GM12878 (cell line): Measurements from ENCODE around the gene GPC5. TPM values are rescaled to one million over a fixed set of nuclear protein-coding genes. Genes with fewer than 3 reads are reported as not detected.

Experiments
- ATAC-seq: fragments of 200-7000 bp; cut with Tn5 transposase; 3 replicates; pipeline ENCODE4 v1.9.1; 2020; ENCODE audit warnings: mild to moderate bottlenecking, moderate library complexity
- BruUV-seq: library from RNA; stranded (reverse); fragments of 400-500 nt; replicated peaks from 2 replicates; lab custom pipeline; 2021; lab: Mats Ljungman, UMichigan
- CTCF ChIA-PET: fragments of 300-600 bp; sonication (Branson Sonifier 250); formaldehyde crosslinking; extraction: SDS; loops from one replicate; lab custom pipeline; 2021; ENCODE audit warnings: inconsistent platforms; lab: Yijun Ruan, JAX
- POLR2A ChIA-PET: fragments of 350-600 bp; formaldehyde crosslinking; extraction: SDS; loops from one replicate; lab custom pipeline; 2021; ENCODE audit warnings: inconsistent platforms; lab: Charles Lee
- RAD21 ChIA-PET: fragments of 300-600 bp; sonication (Branson Sonifier 250); formaldehyde crosslinking; loops from one replicate; lab custom pipeline; 2023; ENCODE audit warnings: antibody characterized with exemption; ENCODE audit not compliant: unreplicated experiment; lab: Charles Lee
- SMC1A ChIA-PET: fragments of 300-600 bp; sonication (Branson Sonifier 250); formaldehyde crosslinking; loops from one replicate; lab custom pipeline; 2023; ENCODE audit not compliant: unreplicated experiment, uncharacterized antibody; lab: Charles Lee
- DNase-seq: peaks from one replicate; pipeline ENCODE4 v3.0.0-alpha.2; 2011; ENCODE audit warnings: low read depth, low spot score
- FAIRE-seq: peaks from 3 replicates; lab custom pipeline; 2011; peaks lifted over from hg19 to GRCh38; lab: Jason Lieb, UNC
- H2AFZ ChIP-seq: 2 replicates; pipeline ENCODE4 v1.6.0; 2011; ENCODE audit warnings: low read depth, low read length, control low read depth; ENCODE audit not compliant: control insufficient read depth
- H3K27ac ChIP-seq: 2 replicates; pipeline ENCODE4 v1.5.1; 2011; ENCODE audit warnings: control low read depth; ENCODE audit not compliant: control insufficient read depth, insufficient read depth
- H3K27me3 ChIP-seq, 2 experiments: replicated peaks in 1 of 2; 2 replicates each; pipeline versions ENCODE4 v1.6.0 to v1.6.1; 2011; ENCODE audit warnings: low read length in 1 of 2; ENCODE audit not compliant: control insufficient read depth in 2 of 2, insufficient read depth in 2 of 2
- H3K36me3 ChIP-seq, 2 experiments: 2 replicates each; pipeline ENCODE4 v1.5.1; 2011; ENCODE audit warnings: low read length in 1 of 2; ENCODE audit not compliant: control insufficient read depth in 2 of 2, insufficient read depth in 2 of 2
- H3K4me1 ChIP-seq: 2 replicates; pipeline ENCODE4 v1.6.1; 2011; ENCODE audit warnings: mild to moderate bottlenecking, low read length, moderate library complexity, mixed read lengths; ENCODE audit not compliant: control insufficient read depth, insufficient read depth
- H3K4me2 ChIP-seq: 2 replicates; pipeline ENCODE4 v1.6.0; 2011; ENCODE audit warnings: control low read depth; ENCODE audit not compliant: control insufficient read depth, insufficient read depth
- H3K4me3 ChIP-seq: fragments of 200-600 bp; sonication (generic); 2 replicates; pipeline ENCODE4 v1.5.1; 2016
- H3K79me2 ChIP-seq: 2 replicates; pipeline ENCODE4 v1.6.0; 2011; ENCODE audit warnings: low read length; ENCODE audit not compliant: control insufficient read depth, insufficient read depth
- H3K9ac ChIP-seq: 2 replicates; pipeline ENCODE4 v1.8.0; 2011; ENCODE audit warnings: low read length, control low read depth, mixed read lengths; ENCODE audit not compliant: control insufficient read depth, insufficient read depth
- H3K9me3 ChIP-seq: replicated peaks from 3 replicates; pipeline ENCODE4 v1.5.1; 2011; ENCODE audit warnings: mild to moderate bottlenecking, low read length; ENCODE audit not compliant: control insufficient read depth, insufficient read depth
- H4K20me1 ChIP-seq: 2 replicates; pipeline ENCODE4 v1.6.0; 2011; ENCODE audit not compliant: control insufficient read depth, insufficient read depth
- CBX5 ChIP-seq: sonication (generic); IDR thresholded peaks from 2 replicates; pipeline ENCODE4 v1.6.1; 2016; ENCODE audit warnings: low read depth, moderate library complexity, mild to moderate bottlenecking, inconsistent platforms
- CHD4 ChIP-seq: fragments of 200-600 bp; sonication (generic); IDR thresholded peaks from 2 replicates; pipeline ENCODE4 v1.6.1; 2016; ENCODE audit warnings: mild to moderate bottlenecking
- DPF2 ChIP-seq: fragments of 450-650 bp; IDR thresholded peaks from 2 replicates; pipeline ENCODE4 v1.6.1; 2017; ENCODE audit warnings: mild to moderate bottlenecking
- FOXK2 ChIP-seq: fragments of 450-650 bp; IDR thresholded peaks from 2 replicates; pipeline ENCODE4 v1.6.1; 2017; ENCODE audit warnings: mild to moderate bottlenecking, moderate library complexity
- HDAC2 ChIP-seq: fragments of 200-600 bp; sonication (generic); IDR thresholded peaks from 2 replicates; pipeline ENCODE4 v1.6.1; 2017
- MEF2A ChIP-seq: IDR thresholded peaks from 2 replicates; pipeline ENCODE4 v1.6.1; 2011; ENCODE audit warnings: low read depth, mild to moderate bottlenecking, low read length, moderate library complexity; ENCODE audit not compliant: insufficient read depth
- NFYB ChIP-seq: IDR thresholded peaks from 2 replicates; pipeline ENCODE4 v1.6.1; 2011; ENCODE audit warnings: low read depth, mild to moderate bottlenecking, low read length, improper control_type of control experiment, moderate library complexity; ENCODE audit not compliant: insufficient read depth
- RAD51 ChIP-seq: fragments of 450-650 bp; IDR thresholded peaks from 2 replicates; pipeline ENCODE4 v1.6.1; 2016; ENCODE audit warnings: moderate library complexity, mild to moderate bottlenecking, inconsistent platforms
- SMARCA5 ChIP-seq: fragments of 450-650 bp; IDR thresholded peaks from 2 replicates; pipeline ENCODE4 v1.6.1; 2017; ENCODE audit warnings: mild to moderate bottlenecking
- YY1 ChIP-seq: IDR thresholded peaks from 2 replicates; pipeline ENCODE4 v1.6.1; 2011; ENCODE audit warnings: low read depth, mild to moderate bottlenecking, low read length
- ZBED1 ChIP-seq: IDR thresholded peaks from 2 replicates; pipeline ENCODE4 v1.6.1; 2016; ENCODE audit warnings: borderline replicate concordance
- WGBS: methylation state at CpG from one replicate; pipeline ENCODE4 v1.1.6; 2016; ENCODE audit warnings: low lambda C conversion rate; ENCODE audit not compliant: insufficient replicate concordance, insufficient coverage; ENCODE audit errors: missing lambda C conversion rate; 5-methylcytosine and 5-hydroxymethylcytosine counted together
- in situ Hi-C: fragments of 300-500 bp; cut with MboI; formaldehyde crosslinking; loops from 9 replicates; pipeline ENCODE4 v1.14.3; 2018; ENCODE audit warnings: mixed read lengths
- intact Hi-C: fragments of 100-400 bp; cut with micrococcal nuclease; formaldehyde crosslinking; loops from one replicate; pipeline ENCODE4 v1.14.2; 2022; ENCODE audit not compliant: unreplicated experiment
- polyA plus RNA-seq, 11 experiments: library from polyadenylated mRNA; depleted of rRNA in 4 of 11; unstranded in 6 of 11; stranded (reverse) in 5 of 11; fragments of >200 nt; fragmentation: Nextera tagmentation in 4 of 11; fragmentation: Illumina TruSeq in 1 of 11; extraction: Ambion mirVana in 4 of 11; extraction: Trizol in 1 of 11; gene quantifications; 1 replicate in 1 of 11; 2 replicates in 10 of 11; pipeline versions ENCODE4 v1.2.1 to v1.2.3, GENCODE V29; 2011 to 2016; ENCODE audit warnings: inconsistent platforms in 2 of 11, missing spikeins in 2 of 11, low read depth in 1 of 11
- total RNA-seq, 4 experiments: library from RNA; depleted of rRNA in 3 of 4; stranded (reverse); fragments of >200 nt in 3 of 4; fragmentation: Illumina TruSeq in 1 of 4; extraction: Trizol in 1 of 4; gene quantifications; 2 replicates each; pipeline versions ENCODE4 v1.2.1 to v1.2.3, GENCODE V29; 2013 to 2021
- TF ChIP-seq, protein P1 (sequence below), 3 experiments: IDR thresholded peaks in 2 of 3; conservative IDR thresholded peaks in 1 of 3; 2 replicates each; pipeline ENCODE4 v1.5.1; 2011; ENCODE audit warnings: low read depth in 3 of 3, low read length in 3 of 3, mild to moderate bottlenecking in 3 of 3, control low read depth in 2 of 3, moderate library complexity in 2 of 3, inconsistent platforms in 1 of 3, mixed read lengths in 1 of 3; ENCODE audit not compliant: control insufficient read depth in 2 of 3, insufficient read depth in 1 of 3; ENCODE audit errors: extremely low read depth in 1 of 3
- TF ChIP-seq, protein P2 (sequence below): fragments of 450-650 bp; IDR thresholded peaks from 2 replicates; pipeline ENCODE4 v1.6.1; 2017; ENCODE audit warnings: mild to moderate bottlenecking, low read depth, inconsistent platforms; ENCODE audit not compliant: poor library complexity, severe bottlenecking

Gene GPC5
- total and polyA plus RNA-seq, 10 of the 15 experiments (the other 5 are each of a cell fraction or from before 2014, with no cell fraction given), result 0.05 to 0.87 (median 0.44) TPM; not detected in 1

DNA sequence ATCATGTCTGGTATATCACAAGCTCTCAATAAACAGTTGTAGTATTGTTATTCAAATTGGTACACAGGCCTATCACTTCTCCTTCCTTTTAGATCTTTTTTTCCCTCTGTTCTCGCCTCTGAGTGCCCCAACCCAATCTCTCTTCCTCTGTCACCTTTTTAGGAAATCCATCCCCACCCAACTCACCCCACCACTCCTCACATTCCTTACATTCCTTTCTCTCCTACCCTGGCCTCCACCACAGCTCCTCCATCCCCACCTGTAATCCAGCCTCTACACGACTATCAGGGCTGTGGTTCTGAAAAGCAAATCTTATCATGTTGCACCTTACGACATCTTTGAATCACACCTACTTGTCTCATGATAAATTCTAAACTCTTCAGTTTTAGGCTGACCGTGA lies 1282.8 kb downstream of the GPC5 start:
- Histone ChIP-seq H3K4me3 (no peak overlapping the region), H4K20me1 (no peaks in the 10 kb centered on the region), H3K4me1 (no peaks in the 10 kb centered on the region), H3K79me2 (no peaks in the 10 kb centered on the region), H3K36me3 (no peaks in the 10 kb centered on the region), H3K4me2 (no peak overlapping the region), H3K9me3 (no peaks in the 10 kb centered on the region), H3K9ac (no peak overlapping the region), H3K27me3 (no peaks in the 10 kb centered on the region), H3K27ac (no peak overlapping the region), H2AFZ (no peak overlapping the region)
- DNase-seq (no peak), ATAC-seq (no peak), FAIRE-seq (no peak)
- RAD21 ChIA-PET, result no interaction called here
- WGBS, result 13% methylated on average over 4 of the region's 4 CpGs
- in situ Hi-C loops, result no loop called here
- POLR2A ChIA-PET, result no interaction called here
- no peak for TF ChIP-seq MEF2A
- TF ChIP-seq CHD4, result no peak
- no peak for TF ChIP-seq FOXK2
- TF ChIP-seq SMARCA5, result no peak
- no peak for TF ChIP-seq CBX5
- no peak for TF ChIP-seq NFYB
- no peak for TF ChIP-seq HDAC2
- no peak for TF ChIP-seq YY1
- TF ChIP-seq DPF2, result no peak
- TF ChIP-seq RAD51, result no peak
- TF ChIP-seq ZBED1, result no peak
- TF ChIP-seq, protein P1, sequence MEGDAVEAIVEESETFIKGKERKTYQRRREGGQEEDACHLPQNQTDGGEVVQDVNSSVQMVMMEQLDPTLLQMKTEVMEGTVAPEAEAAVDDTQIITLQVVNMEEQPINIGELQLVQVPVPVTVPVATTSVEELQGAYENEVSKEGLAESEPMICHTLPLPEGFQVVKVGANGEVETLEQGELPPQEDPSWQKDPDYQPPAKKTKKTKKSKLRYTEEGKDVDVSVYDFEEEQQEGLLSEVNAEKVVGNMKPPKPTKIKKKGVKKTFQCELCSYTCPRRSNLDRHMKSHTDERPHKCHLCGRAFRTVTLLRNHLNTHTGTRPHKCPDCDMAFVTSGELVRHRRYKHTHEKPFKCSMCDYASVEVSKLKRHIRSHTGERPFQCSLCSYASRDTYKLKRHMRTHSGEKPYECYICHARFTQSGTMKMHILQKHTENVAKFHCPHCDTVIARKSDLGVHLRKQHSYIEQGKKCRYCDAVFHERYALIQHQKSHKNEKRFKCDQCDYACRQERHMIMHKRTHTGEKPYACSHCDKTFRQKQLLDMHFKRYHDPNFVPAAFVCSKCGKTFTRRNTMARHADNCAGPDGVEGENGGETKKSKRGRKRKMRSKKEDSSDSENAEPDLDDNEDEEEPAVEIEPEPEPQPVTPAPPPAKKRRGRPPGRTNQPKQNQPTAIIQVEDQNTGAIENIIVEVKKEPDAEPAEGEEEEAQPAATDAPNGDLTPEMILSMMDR (IDR thresholded peaks at IDR 0.05 in 2 of 3, conservative IDR thresholded peaks at IDR 0.05 in 1 of 3; ENCODE audit: control insufficient read depth in 2 of 3, extremely low read depth in 1 of 3, insufficient read depth in 1 of 3, low read depth in 3 of 3, low read length in 3 of 3), result no peak
- TF ChIP-seq, protein P2, sequence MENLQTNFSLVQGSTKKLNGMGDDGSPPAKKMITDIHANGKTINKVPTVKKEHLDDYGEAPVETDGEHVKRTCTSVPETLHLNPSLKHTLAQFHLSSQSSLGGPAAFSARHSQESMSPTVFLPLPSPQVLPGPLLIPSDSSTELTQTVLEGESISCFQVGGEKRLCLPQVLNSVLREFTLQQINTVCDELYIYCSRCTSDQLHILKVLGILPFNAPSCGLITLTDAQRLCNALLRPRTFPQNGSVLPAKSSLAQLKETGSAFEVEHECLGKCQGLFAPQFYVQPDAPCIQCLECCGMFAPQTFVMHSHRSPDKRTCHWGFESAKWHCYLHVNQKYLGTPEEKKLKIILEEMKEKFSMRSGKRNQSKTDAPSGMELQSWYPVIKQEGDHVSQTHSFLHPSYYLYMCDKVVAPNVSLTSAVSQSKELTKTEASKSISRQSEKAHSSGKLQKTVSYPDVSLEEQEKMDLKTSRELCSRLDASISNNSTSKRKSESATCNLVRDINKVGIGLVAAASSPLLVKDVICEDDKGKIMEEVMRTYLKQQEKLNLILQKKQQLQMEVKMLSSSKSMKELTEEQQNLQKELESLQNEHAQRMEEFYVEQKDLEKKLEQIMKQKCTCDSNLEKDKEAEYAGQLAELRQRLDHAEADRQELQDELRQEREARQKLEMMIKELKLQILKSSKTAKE, result no peak
- no TSS peak for BruUV-seq
- SMC1A ChIA-PET, result no interaction called here
- intact Hi-C loops, result no loop called here
- CTCF ChIA-PET, result no interaction called here
